ENCODE measurements around the gene ATP2A3. TPM values are rescaled to one million over a fixed set of nuclear protein-coding genes. Genes with fewer than 3 reads are reported as not detected.
A peak's percentile ranks its signal among the peaks of the same experiment; 100 is the strongest.

Gene ATP2A3
- total RNA-seq, 2 donors from 2014 or later, result 43.8 to 49.5 TPM

- peaks cover 0 to 6% (median 0%) of the 10 kb centered on the region in 3 donors for H3K9me3 ChIP-seq
- H3K4me3 ChIP-seq, result no peak overlapping the region
- no peaks in the 10 kb centered on the region for H3K27me3 ChIP-seq
- intact Hi-C loops (cut with DNase I), result no loop called here
- H3K4me1 ChIP-seq, result peaks cover 26% of the 10 kb centered on the region
- WGBS, 2 donors, result 81 to 89% methylated on average over 7 of the region's 7 CpGs
- H3K36me3 ChIP-seq (replicated peaks in 1 of 2; ENCODE audit: insufficient read depth in 1 of 2, low read depth in 2 of 2), result no peaks in the 10 kb centered on the region
- TF ChIP-seq CTCF (IDR thresholded peaks at IDR 0.05) (no peak), POLR2A (IDR thresholded peaks at IDR 0.05) (no peak)
- no peak for DNase-seq
- H3K27ac ChIP-seq, result no peak overlapping the region
- ATAC-seq, result no peak
These were observed 5.7 kb upstream of the ATP2A3 start for GRCh38 chr17:3969963-3970362.

- 80 to 85% methylated on average over 18 of the region's 18 CpGs for WGBS, 2 donors
- Histone ChIP-seq H3K36me3 (replicated peaks in 1 of 2; ENCODE audit: insufficient read depth in 1 of 2, low read depth in 2 of 2) (no peaks in the 10 kb centered on the region), H3K27ac (no peak overlapping the region), H3K4me1 (peaks cover 32% of the 10 kb centered on the region), H3K4me3 (no peak overlapping the region), H3K27me3 (no peaks in the 10 kb centered on the region), H3K9me3 (no peaks in the 10 kb centered on the region)
- TF ChIP-seq POLR2A (IDR thresholded peaks at IDR 0.05) (no peak), CTCF (IDR thresholded peaks at IDR 0.05) (no peak)
- ATAC-seq (no peak), DNase-seq (no peak)
- intact Hi-C loops (cut with DNase I), result no loop called here
These were observed 4.8 kb upstream of the ATP2A3 start for GRCh38 chr17:3968886-3969524.

- Histone ChIP-seq H3K27ac (peak overlapping the region in 2 of 4 donors; percentile 80 to 82), H3K36me3 (replicated peaks in 1 of 2; ENCODE audit: insufficient read depth in 1 of 2, low read depth in 2 of 2) (no peaks in the 10 kb centered on the region), H3K4me3 (no peak overlapping the region), H3K4me1 (peaks cover 38% of the 10 kb centered on the region), H3K9me3 (no peaks in the 10 kb centered on the region), H3K27me3 (no peaks in the 10 kb centered on the region)
- no peak for ATAC-seq
- no peak for DNase-seq
- intact Hi-C loops (cut with DNase I), result no loop called here
- TF ChIP-seq POLR2A (IDR thresholded peaks at IDR 0.05) (no peak), CTCF (IDR thresholded peaks at IDR 0.05) (no peak)
- WGBS, 2 donors, result 93 to 96% methylated on average over 3 of the region's 3 CpGs
These were observed 3.8 kb upstream of the ATP2A3 start for GRCh38 chr17:3968015-3968414.

- peak overlapping the region; percentile 78 to 90 (median 81) for H3K27ac ChIP-seq
- intact Hi-C loops (cut with DNase I), result no loop called here
- WGBS, 2 donors, result 37 to 62% methylated on average over 12 to 14 of the region's 14 CpGs
- ATAC-seq (peak; percentile 79), DNase-seq (peak; percentile 78 to 89 (median 84))
- peak in 2 of 3 donors; percentile 46 to 59 for TF ChIP-seq POLR2A (IDR thresholded peaks at IDR 0.05)
- TF ChIP-seq CTCF (IDR thresholded peaks at IDR 0.05), result peak in 6 of 7 experiments; percentile 21 to 60 (median 52)
- H3K27me3 ChIP-seq, result no peaks in the 10 kb centered on the region
- H3K4me1 ChIP-seq, result peaks cover 50% of the 10 kb centered on the region
- no peak overlapping the region for H3K4me3 ChIP-seq
- H3K9me3 ChIP-seq, result no peaks in the 10 kb centered on the region
- no peaks in the 10 kb centered on the region for H3K36me3 ChIP-seq (replicated peaks in 1 of 2; ENCODE audit: insufficient read depth in 1 of 2, low read depth in 2 of 2)
These were observed 2.6 kb upstream of the ATP2A3 start for GRCh38 chr17:3966720-3967363.

All from body of pancreas (tissue), 4 donors.